HT-29 (cell line): Measurements from ENCODE around the gene ACTR3C. TPM values are rescaled to one million over a fixed set of nuclear protein-coding genes. Genes with fewer than 3 reads are reported as not detected.

Experiments used
- DNase-seq: peaks from one replicate; pipeline ENCODE4 v3.0.0-alpha.2; 2015; ENCODE audit warnings: low spot score
- total RNA-seq: library from RNA; depleted of rRNA; stranded (reverse); fragments of >200 nt; shearing (Covaris generic); gene quantifications from 2 replicates; pipeline ENCODE4 v1.2.3, GENCODE V29; 2014

Gene ACTR3C
- total RNA-seq, 1 experiment from 2014 or later: 37.7 TPM

- no peak for DNase-seq
Observed at GRCh38 chr7:150359622-150360362, 36.4 kb upstream of the ACTR3C start.

DNA sequence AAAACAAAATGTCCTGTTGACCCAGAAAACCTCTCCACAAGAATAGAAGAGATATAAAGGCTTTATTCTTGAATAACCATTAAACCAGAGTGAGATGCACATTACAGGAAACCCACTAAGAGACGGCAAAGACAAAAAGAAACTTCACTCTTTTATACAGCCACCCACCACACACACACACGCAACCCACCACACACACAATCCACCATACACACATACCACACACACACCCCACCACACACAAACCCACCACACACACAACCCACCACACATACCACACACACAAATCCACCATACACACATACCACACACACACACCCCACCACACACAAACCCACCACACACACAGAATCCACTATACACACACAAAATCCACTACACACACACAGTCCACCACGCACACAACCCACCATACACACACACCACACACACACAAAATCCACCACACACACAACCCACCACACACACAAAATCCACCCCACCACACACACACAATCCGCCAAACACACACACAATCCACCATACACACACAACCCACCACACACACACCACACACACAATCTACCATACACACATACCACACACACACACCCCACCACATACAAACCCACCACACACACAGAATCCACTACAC lies 35.8 kb upstream of the ACTR3C start:
- DNase-seq: no peak

GRCh38 chr7:150358433-150358832 lies 35.1 kb upstream of the ACTR3C start:
- no peak for DNase-seq

- DNase-seq: peak; percentile 32
Observed at GRCh38 chr7:150357771-150358427, 34.6 kb upstream of the ACTR3C start.

DNA sequence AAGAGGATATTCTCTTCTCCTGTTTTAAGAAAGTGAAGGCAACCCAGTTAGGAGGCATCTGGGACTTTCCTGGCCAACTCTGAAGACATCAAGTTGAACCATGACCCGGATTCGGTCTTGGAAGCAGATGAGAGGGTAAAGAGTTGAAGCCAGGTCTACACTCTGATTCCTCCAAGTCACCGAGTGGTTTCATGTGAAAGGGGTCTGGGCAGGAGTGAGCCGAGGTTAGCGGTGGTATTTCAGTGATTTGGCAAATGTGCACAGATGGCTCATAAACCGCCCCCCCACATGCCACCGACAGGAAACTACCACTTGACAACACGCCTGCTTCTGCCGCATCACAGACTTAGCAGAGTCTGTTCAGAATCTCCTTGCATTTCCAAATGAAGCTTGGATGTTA lies 33.9 kb upstream of the ACTR3C start:
- DNase-seq: no peak

DNA sequence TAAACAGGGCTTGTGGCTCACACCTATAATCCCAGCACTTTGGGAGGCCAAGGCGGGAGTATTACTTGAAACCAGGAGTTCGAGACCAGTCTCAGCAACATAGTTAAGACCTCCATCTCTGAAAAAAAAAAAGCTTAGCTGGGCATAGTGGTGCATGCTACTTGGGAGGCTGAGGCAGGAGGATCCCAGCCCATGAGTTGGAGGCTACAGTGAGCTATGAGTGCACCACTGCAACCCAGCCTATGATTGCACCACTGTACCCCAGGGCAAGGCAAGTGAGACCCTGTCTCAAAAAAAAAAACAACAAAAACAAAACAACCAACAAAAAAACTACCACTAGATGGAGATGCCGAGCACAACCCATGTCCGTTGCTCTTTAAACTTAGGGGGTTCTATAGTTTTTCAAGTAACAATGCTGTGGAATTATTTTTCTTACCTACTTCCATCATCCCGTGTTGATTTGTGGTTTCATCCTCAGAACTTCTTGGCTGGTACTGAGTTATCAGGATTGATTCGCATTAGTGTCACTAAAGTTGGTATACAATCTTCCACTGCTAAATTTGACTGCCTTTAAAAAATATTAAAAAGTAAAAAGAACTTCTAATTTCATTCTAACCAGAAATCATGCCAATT lies 33.0 kb upstream of the ACTR3C start:
- DNase-seq: peak; percentile 68

GRCh38 chr7:150355666-150356059 lies 32.3 kb upstream of the ACTR3C start:
- DNase-seq: no peak

DNA sequence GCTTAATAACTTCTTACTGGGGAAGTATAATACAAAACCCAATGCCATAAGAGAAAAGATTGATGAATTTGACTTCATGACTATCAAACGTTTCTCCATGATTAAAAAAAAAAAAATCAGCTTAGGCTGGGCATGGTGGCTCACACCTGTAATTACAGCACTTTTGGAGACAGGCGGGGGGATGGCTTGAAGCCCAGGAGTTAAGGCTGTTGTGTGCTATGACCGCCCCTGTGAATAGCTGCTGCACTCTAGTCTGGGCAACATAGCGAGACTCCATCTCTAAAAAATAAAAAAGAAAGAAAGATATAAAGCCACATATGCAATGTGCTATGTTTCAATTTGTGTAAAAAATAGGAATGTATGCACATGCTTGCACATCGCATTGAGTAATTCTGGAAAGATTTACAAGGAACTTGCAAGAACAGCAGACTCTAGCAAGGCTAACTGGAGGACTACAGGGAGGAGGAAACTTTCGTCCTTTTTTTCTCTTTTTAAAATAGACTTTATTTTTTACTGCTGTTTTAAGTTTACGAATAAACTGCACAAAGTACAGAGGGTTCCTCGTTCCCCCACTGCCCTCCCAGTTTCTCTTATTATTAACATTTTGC lies 28.3 kb upstream of the ACTR3C start:
- no peak for DNase-seq

DNA sequence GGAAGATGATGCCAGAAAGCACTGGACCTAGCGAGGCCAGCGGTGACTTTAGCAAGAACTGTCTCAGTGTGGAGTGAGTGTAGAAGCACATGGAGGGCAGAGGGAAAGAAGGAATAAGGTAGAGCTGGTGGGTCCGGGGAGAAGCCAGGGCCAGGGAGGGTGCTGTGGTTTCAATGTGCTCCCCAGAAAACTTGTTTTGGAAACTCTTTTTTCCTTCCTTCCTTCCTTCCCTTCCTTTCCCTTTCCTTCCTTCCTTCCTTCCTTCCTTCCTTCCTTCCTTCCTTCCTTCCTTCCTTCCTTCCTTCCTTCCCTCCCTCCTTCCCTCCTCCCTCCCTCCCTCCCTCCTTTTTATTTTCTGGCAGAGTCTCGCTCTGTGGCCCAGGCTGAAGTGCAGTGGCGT lies 23.6 kb upstream of the ACTR3C start:
- no peak for DNase-seq

DNA sequence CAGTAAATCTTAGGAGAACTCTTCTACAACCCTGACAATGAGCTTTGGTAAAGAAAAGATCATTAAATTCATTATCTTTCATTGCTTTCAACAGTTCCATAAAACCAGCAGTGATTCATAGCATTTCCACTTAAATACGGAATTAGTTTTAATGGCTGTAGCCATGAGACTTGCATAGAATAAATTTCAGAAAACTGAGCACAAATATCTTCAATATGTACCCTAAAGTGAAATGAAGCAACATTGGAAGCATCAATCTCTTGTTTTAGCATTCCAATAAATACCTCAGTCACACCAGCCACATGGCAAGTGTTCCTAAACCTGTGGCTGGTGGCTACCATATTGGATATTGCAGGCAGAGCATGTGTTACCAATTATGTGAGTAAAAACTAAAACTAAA lies 21.7 kb upstream of the ACTR3C start:
- no peak for DNase-seq

DNA sequence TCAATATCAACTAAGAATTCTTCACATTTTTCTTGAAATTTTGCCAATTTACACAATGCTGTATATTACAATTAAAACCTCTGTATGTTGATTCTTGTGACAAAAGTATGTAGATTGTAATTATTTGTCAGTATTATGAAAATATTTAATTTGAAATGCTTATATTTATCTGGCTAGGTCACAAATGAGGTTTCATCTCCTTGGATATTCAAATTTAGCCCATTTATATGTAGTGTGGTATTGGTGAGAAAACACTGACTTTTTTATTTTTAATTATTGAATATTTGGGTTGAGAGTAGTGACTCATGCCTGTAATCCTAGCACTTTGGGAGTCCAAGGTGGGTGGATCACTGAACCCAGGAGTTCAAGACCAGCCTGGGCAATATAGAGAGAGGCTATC lies 21.0 kb upstream of the ACTR3C start:
- no peak for DNase-seq

GRCh38 chr7:150343225-150343624 lies 19.9 kb upstream of the ACTR3C start:
- DNase-seq: no peak

DNA sequence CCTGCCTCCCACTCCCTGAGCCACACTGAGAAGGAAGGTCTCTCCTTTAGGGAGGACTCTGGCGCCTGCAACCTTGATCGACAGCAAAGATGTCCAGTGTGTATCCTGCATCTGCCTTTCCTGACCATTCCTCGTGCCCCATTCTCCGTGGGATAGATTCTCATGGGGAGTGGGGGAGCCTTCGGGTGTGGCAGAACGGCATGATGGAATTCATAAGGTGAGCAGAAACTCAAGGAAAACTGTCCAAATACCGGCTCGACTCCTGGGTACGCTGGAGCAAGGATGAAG lies 18.7 kb upstream of the ACTR3C start:
- DNase-seq: no peak

DNA sequence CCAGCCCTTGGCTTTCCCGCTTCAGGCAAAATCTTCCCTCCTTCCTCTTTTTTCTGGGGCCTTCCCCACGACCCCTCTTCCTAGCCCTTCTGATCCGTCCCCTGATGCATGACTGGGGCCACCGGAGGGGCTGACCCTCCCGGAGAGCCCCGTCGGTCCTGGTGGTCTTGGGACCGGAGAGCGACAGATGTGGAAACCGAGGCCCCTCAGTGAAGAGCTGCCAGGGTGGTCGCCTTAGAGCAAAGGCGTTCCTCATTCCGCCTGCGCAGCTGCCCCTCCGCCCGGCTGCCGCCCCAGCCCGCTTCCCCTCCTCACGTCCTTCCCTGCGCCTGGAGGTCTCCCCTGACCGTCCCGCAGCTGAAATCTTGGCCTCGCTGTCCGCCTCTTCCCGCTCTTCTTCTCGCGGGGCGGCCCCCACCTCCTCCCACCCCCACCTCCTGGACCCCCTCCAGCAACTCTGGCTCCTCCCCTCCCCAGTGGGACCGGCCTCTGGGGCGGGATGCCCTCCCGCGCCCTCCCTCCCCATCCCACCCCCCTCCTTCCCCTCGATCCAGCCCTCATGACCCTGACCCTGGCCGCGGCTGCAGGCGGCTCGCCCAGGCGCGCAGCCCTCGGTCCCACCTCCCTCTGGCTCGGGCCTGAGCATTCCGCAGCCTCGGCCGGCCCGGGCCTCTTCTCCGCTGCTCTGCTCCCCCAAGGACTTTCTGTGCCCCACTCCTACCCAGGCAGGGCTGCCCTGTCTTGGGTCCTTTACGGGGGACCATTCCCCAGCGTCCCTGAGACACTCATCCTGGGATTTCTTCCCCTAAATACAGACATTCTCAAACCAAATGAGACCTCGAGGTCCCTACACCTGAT lies 18.1 kb upstream of the ACTR3C start, which contains the start of gene RARRES2:
RARRES2 (minus strand) TSS at position 367 of the 858 bp plus-strand sequence. CDS start 1,020 bp downstream, outside the sequence.
- DNase-seq: no peak

DNA sequence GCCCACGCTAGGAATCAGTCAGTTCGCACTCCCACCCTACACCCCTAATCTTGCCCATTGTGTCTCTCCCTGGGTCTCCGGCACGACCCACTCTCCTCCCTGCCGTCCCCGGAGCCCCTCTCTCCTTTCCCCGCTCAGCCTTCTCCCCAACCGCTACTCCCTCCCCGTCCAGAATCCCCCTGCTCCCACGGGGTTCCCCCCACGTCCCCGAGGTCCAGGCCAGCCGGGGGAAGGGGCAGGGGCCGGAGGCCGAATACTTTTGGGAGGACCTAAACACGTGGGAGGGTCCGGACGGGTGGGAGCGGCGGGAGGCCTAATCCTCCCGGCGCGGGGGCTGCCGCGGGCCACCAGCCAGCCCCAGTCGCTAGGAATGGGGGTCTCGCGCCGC lies 17.5 kb upstream of the ACTR3C start:
- DNase-seq: no peak

DNA sequence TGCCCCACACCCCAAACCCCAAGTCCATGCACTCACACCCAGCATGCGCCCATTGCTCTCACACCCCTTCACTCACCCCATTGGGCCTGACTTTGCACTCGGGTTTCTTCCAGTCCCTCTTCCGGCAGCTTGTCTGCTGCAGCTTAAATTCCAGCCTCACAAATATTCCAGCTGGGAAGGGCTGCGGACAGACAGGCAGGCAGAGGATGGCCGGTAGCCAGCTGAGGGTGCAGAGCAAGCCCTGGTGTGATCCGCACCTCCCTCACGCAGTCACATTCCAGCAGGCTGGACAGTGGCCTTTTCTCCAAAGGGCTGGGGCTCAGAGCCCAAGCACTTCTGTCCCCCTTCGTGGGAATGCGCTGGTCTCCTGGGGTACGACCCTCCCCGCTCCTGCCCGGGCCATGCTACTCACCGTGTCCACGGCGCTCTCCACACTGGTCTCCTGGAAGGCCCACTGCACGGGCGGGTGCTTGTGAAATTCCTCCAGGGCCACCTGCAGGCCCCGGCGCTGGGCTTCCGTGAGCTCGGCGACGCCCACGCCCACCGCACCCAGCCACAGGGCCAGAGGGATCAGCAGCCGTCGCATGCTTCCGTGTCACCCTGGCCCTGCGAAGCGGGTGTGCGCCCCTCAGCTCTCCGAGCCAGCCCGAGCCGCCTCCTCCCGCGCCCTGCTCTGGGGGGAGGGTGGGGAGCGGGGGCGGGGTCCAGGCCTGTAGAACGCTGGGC lies 16.8 kb upstream of the ACTR3C start:
- DNase-seq: peak; percentile 73

GRCh38 chr7:150339409-150339809 lies 16.1 kb upstream of the ACTR3C start:
- DNase-seq: peak; percentile 50

- DNase-seq: no peak
Observed at GRCh38 chr7:150338166-150338829, 15.0 kb upstream of the ACTR3C start.

- DNase-seq: no peak
Observed at GRCh38 chr7:150337659-150338081, 14.3 kb upstream of the ACTR3C start.

DNA sequence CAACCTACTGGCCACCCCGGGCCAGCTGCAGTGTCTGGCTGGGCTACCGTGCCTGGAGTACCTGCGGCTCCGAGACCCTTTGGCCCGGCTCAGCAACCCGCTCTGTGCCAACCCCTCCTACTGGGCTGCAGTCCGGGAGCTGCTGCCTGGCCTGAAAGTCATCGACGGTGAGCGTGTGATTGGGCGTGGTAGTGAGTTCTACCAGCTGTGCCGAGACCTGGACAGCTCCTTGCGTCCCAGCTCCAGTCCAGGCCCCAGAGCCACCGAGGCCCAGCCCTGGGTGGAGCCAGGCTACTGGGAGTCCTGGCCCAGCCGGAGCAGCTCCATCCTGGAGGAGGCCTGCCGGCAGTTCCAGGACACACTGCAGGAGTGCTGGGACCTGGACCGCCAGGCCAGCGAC lies 13.8 kb upstream of the ACTR3C start:
- no peak for DNase-seq
